ENCODE data around the gene OTC.

DNA sequence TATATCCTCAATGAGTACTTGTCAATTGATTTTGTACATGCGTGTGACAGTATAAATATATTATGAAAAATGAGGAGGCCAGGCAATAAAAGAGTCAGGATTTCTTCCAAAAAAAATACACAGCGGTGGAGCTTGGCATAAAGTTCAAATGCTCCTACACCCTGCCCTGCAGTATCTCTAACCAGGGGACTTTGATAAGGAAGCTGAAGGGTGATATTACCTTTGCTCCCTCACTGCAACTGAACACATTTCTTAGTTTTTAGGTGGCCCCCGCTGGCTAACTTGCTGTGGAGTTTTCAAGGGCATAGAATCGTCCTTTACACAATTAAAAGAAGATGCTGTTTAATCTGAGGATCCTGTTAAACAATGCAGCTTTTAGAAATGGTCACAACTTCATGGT, at the start of gene OTC:
- TF ChIP-seq, protein P1, sequence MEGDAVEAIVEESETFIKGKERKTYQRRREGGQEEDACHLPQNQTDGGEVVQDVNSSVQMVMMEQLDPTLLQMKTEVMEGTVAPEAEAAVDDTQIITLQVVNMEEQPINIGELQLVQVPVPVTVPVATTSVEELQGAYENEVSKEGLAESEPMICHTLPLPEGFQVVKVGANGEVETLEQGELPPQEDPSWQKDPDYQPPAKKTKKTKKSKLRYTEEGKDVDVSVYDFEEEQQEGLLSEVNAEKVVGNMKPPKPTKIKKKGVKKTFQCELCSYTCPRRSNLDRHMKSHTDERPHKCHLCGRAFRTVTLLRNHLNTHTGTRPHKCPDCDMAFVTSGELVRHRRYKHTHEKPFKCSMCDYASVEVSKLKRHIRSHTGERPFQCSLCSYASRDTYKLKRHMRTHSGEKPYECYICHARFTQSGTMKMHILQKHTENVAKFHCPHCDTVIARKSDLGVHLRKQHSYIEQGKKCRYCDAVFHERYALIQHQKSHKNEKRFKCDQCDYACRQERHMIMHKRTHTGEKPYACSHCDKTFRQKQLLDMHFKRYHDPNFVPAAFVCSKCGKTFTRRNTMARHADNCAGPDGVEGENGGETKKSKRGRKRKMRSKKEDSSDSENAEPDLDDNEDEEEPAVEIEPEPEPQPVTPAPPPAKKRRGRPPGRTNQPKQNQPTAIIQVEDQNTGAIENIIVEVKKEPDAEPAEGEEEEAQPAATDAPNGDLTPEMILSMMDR (conservative IDR thresholded peaks at IDR 0.05), result no peak
- TF ChIP-seq EZH2 (IDR thresholded peaks at IDR 0.05; ENCODE audit: low read depth), result no peak
